ENCODE data around the gene TRMO. TPM values are rescaled to one million over a fixed set of nuclear protein-coding genes. Genes with fewer than 3 reads are reported as not detected.
A peak's percentile ranks its signal among the peaks of the same experiment; 100 is the strongest.

TRMO gene
- polyA plus RNA-seq, 4 donors, result 20.4 to 23.1 (median 21.1) TPM

GRCh38 chr9:97906236-97906831 lies 16.0 kb downstream of the TRMO start:
- DNase-seq (ENCODE audit: low read depth in 4 of 4, low spot score in 3 of 4), result no peak

- DNase-seq (ENCODE audit: low read depth in 4 of 4, low spot score in 3 of 4), result no peak
These were observed 17.1 kb downstream of the TRMO start for GRCh38 chr9:97905228-97905627.

- DNase-seq (ENCODE audit: low read depth in 4 of 4, low spot score in 3 of 4), result no peak
These were observed 17.6 kb downstream of the TRMO start for GRCh38 chr9:97904725-97905124.

- no peak for DNase-seq (ENCODE audit: low read depth in 4 of 4, low spot score in 3 of 4)
These were observed 19.1 kb downstream of the TRMO start for GRCh38 chr9:97903177-97903576.

GRCh38 chr9:97900738-97901565 lies 21.3 kb downstream of the TRMO start:
- peak in 1 of 4 donors; percentile 5 for DNase-seq (ENCODE audit: low read depth in 4 of 4, low spot score in 3 of 4)

- no peak for DNase-seq (ENCODE audit: low read depth in 4 of 4, low spot score in 3 of 4)
These were observed 22.1 kb downstream of the TRMO start for GRCh38 chr9:97900103-97900737.

GRCh38 chr9:97895695-97896332 lies 26.5 kb downstream of the TRMO start:
- no peak for DNase-seq (ENCODE audit: low read depth in 4 of 4, low spot score in 3 of 4)

GRCh38 chr9:97895211-97895610 lies 27.1 kb downstream of the TRMO start:
- DNase-seq (ENCODE audit: low read depth in 4 of 4, low spot score in 3 of 4), result no peak

GRCh38 chr9:97892421-97892820 lies 29.9 kb downstream of the TRMO start:
- DNase-seq (ENCODE audit: low read depth in 4 of 4, low spot score in 3 of 4), result no peak

GRCh38 chr9:97891736-97892135 lies 30.6 kb downstream of the TRMO start:
- no peak for DNase-seq (ENCODE audit: low read depth in 4 of 4, low spot score in 3 of 4)

GRCh38 chr9:97889941-97890887 lies 32.1 kb downstream of the TRMO start:
- no peak for DNase-seq (ENCODE audit: low read depth in 4 of 4, low spot score in 3 of 4)

- DNase-seq (ENCODE audit: low read depth in 4 of 4, low spot score in 3 of 4), result no peak
These were observed 42.0 kb downstream of the TRMO start for GRCh38 chr9:97880336-97880735.

- no peak for DNase-seq (ENCODE audit: low read depth in 4 of 4, low spot score in 3 of 4)
These were observed 46.2 kb downstream of the TRMO start for GRCh38 chr9:97876061-97876460.

GRCh38 chr9:97875111-97875510 lies 47.2 kb downstream of the TRMO start:
- no peak for DNase-seq (ENCODE audit: low read depth in 4 of 4, low spot score in 3 of 4)

- DNase-seq (ENCODE audit: low read depth in 4 of 4, low spot score in 3 of 4), result no peak
These were observed 47.7 kb downstream of the TRMO start for GRCh38 chr9:97874624-97875023.

- no peak for DNase-seq (ENCODE audit: low read depth in 4 of 4, low spot score in 3 of 4)
These were observed 48.4 kb downstream of the TRMO start for GRCh38 chr9:97873882-97874281.

GRCh38 chr9:97873425-97873824 lies 48.9 kb downstream of the TRMO start:
- DNase-seq (ENCODE audit: low read depth in 4 of 4, low spot score in 3 of 4), result no peak

- DNase-seq (ENCODE audit: low read depth in 4 of 4, low spot score in 3 of 4), result no peak
These were observed 53.4 kb downstream of the TRMO start for GRCh38 chr9:97868859-97869258.

GRCh38 chr9:97866848-97867247 lies 55.5 kb downstream of the TRMO start:
- no peak for DNase-seq (ENCODE audit: low read depth in 4 of 4, low spot score in 3 of 4)

GRCh38 chr9:97866300-97866699 lies 56.0 kb downstream of the TRMO start:
- DNase-seq (ENCODE audit: low read depth in 4 of 4, low spot score in 3 of 4), result no peak
